T-helper 2 cell treated with Interferon-gamma antibody and Interleukin-4, amounts not matched to agents 5 μg/mL and 100 μg/mL, for 36 hours (primary cell): ENCODE results near the gene POU6F2.

Experiments
- DNase-seq: peaks from one replicate; pipeline ENCODE4 v3.0.0; 2021; ENCODE audit warnings: low spot score
- H3K27ac Mint-ChIP-seq: one replicate; pipeline ENCODE4 v1.8.0; 2021; ENCODE audit warnings: mild to moderate bottlenecking, mixed read lengths
- H3K27me3 Mint-ChIP-seq: one replicate; pipeline ENCODE4 v1.8.0; 2021; ENCODE audit warnings: low read depth, mixed read lengths
- H3K36me3 Mint-ChIP-seq: one replicate; pipeline ENCODE4 v1.8.0; 2021; ENCODE audit warnings: low read depth, mixed read lengths
- H3K4me1 Mint-ChIP-seq: one replicate; pipeline ENCODE4 v1.8.0; 2021; ENCODE audit warnings: low read depth, mixed read lengths
- H3K4me3 Mint-ChIP-seq: one replicate; pipeline ENCODE4 v1.8.0; 2022; ENCODE audit warnings: mild to moderate bottlenecking, moderate library complexity, mixed read lengths
- H3K9me3 Mint-ChIP-seq: one replicate; pipeline ENCODE4 v1.8.0; 2021; ENCODE audit warnings: mixed read lengths

POU6F2 gene

DNA sequence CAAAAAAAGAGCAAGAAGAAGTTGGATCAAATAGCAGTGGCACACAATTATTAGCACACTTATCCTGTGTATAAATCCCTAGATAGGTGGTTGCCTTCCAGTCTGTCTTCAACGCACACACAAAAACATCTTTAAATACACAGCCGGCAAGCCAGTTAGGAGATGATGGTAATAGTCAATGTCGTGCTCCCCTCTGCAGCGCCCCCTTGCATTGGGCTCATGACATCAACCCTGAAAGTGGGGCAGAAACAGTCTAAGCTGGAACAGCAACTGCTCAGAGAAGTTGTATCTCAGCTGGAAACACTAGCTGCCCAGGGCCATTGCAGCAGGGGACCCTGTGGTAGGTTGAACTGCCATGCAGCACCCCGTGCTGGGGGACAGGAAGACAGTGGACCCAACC lies 409.0 kb downstream of the POU6F2 start:
- Mint-ChIP-seq H3K4me1 (no peaks in the 10 kb centered on the region), H3K4me3 (no peak overlapping the region), H3K27ac (no peak overlapping the region), H3K9me3 (no peaks in the 10 kb centered on the region), H3K27me3 (peaks cover 5% of the 10 kb centered on the region), H3K36me3 (no peaks in the 10 kb centered on the region)
- no peak for DNase-seq

DNA sequence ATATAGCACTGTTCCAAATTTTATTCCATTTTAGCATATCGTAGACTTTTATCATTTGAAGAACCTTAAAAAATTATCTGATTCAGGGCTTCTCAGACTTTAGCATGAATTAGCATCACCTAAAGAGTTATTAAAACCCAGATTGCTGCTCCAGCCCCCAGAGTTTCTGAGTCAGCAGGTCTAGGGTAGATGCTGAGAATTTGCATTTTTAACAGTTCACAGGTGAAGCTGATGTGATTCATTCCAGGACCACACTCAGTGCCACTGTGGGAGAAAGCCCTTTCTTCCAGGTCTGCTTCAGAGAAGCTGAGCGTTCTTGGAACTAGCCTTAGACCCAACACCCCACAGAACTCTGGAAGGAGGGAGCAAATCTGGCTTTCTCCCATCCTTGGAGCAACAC lies 414.4 kb downstream of the POU6F2 start:
- no peaks in the 10 kb centered on the region for H3K4me1 Mint-ChIP-seq
- no peaks in the 10 kb centered on the region for H3K9me3 Mint-ChIP-seq
- H3K4me3 Mint-ChIP-seq = no peak overlapping the region
- H3K27me3 Mint-ChIP-seq = peaks cover 2% of the 10 kb centered on the region
- no peak for DNase-seq
- H3K36me3 Mint-ChIP-seq = no peaks in the 10 kb centered on the region
- H3K27ac Mint-ChIP-seq = no peak overlapping the region

DNA sequence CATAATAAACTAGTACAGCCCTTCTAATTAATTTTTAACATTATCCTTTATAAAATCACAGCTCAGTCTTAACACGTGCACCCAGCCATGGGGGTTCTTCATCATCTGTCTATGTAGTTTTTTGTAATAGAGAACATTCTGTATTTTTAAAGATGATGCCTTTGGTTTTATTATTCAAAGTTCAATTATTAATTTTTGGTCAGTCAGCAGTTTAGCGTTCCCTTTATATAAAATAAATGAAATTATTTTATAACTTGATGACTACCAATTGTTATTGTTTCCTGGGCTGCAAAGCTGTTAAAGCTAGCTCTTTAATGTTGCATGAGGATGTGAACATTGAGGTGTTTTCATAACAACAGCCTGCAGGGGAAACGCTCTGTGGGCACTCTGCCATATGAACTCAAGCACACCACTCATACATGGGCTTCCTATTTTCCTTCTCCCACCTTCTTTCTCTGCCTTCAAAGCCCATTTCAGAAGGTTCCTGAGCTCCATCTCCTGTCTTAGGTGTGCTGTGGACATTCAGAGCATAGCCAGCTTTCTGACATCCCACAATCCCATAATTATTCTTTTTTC lies 416.5 kb downstream of the POU6F2 start:
- H3K4me1 Mint-ChIP-seq = no peaks in the 10 kb centered on the region
- H3K27me3 Mint-ChIP-seq = no peaks in the 10 kb centered on the region
- no peak overlapping the region for H3K4me3 Mint-ChIP-seq
- no peaks in the 10 kb centered on the region for H3K36me3 Mint-ChIP-seq
- DNase-seq = no peak
- no peak overlapping the region for H3K27ac Mint-ChIP-seq
- no peaks in the 10 kb centered on the region for H3K9me3 Mint-ChIP-seq

DNA sequence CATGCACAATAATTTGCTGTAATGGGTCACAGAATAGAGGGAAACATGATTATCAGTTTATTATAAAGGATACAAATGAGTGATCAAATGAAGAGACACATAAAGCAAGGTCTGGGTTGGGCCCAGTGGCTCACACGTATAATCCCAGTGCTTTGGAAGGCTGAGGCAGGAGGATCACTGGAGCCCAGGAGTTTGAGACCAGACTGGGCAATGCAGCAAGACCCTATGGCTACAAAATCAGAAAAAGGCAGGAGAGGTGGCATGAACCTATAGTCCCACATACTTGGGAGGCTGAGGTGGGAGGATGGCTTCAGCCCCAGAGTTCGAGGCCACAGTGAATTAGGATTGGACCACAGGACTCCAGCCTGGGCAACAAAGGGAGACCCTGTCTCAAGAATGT lies 421.7 kb downstream of the POU6F2 start:
- H3K4me1 Mint-ChIP-seq = no peaks in the 10 kb centered on the region
- no peak for DNase-seq
- H3K4me3 Mint-ChIP-seq = no peak overlapping the region
- H3K27ac Mint-ChIP-seq = no peak overlapping the region
- no peaks in the 10 kb centered on the region for H3K36me3 Mint-ChIP-seq
- H3K9me3 Mint-ChIP-seq = no peaks in the 10 kb centered on the region
- peaks cover 2% of the 10 kb centered on the region for H3K27me3 Mint-ChIP-seq

DNA sequence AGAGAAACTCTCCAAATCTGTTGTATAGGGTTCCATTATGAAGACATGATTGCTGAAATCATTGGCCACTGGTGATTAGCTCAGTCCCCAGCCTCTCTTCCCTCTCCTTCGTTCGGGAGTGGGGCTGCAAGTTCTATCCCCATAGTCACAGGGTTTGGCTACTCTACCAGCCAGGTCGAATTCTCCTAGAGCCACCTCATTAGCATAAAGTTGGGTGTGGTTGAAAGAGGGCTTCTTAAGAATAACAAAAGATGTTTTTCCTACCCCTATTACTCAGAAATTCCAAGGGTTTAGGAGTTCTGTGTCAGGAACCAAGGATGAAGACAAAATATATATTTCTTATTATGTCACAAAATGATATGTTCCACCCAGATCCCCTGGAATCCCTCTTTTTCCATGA lies 422.3 kb downstream of the POU6F2 start:
- Mint-ChIP-seq H3K27ac (no peak overlapping the region), H3K4me1 (no peaks in the 10 kb centered on the region), H3K36me3 (no peaks in the 10 kb centered on the region), H3K4me3 (no peak overlapping the region), H3K9me3 (no peaks in the 10 kb centered on the region), H3K27me3 (peaks cover 2% of the 10 kb centered on the region)
- no peak for DNase-seq

DNA sequence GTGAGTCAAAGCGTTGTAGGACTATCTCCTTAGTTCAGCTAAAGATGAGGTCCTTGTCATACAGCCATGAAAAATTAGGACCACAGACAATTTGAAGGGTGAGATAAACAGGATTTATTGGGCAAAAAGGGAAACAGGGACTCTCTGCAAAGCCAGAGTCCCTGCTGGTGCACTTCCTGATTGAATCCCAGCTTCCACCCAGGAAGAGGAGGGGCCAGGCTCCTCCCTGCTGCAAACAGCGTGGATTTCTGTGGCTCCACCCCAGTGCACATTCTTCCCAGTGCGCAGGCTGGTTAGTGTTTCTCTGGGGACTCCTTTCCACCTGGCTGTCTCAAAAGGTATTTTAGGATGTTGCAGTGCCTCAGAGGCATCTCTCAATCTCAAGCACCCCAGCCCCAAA lies 423.1 kb downstream of the POU6F2 start:
- no peaks in the 10 kb centered on the region for H3K4me1 Mint-ChIP-seq
- H3K9me3 Mint-ChIP-seq = no peaks in the 10 kb centered on the region
- H3K36me3 Mint-ChIP-seq = no peaks in the 10 kb centered on the region
- H3K4me3 Mint-ChIP-seq = no peak overlapping the region
- no peak overlapping the region for H3K27ac Mint-ChIP-seq
- peaks cover 2% of the 10 kb centered on the region for H3K27me3 Mint-ChIP-seq
- DNase-seq = no peak

DNA sequence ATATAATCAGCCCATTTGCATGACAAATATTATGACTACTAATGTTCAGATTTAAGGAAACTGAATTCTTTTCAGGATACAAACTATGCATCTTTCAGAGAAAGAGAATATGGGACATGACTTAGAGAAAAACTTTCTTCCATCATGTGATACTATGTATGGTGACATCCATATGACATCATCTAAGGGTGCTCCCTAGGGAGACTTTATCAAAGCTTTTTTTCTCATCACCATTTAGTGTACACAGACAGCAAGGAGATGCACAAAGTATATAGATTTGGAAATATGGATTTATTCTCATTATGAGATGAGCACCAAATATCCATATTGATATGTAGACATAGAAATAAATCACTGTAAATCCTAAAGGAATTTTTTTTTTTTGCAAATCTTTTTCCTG lies 424.3 kb downstream of the POU6F2 start:
- DNase-seq = no peak
- no peaks in the 10 kb centered on the region for H3K4me1 Mint-ChIP-seq
- no peaks in the 10 kb centered on the region for H3K36me3 Mint-ChIP-seq
- H3K9me3 Mint-ChIP-seq = no peaks in the 10 kb centered on the region
- peaks cover 5% of the 10 kb centered on the region for H3K27me3 Mint-ChIP-seq
- H3K27ac Mint-ChIP-seq = no peak overlapping the region
- no peak overlapping the region for H3K4me3 Mint-ChIP-seq

DNA sequence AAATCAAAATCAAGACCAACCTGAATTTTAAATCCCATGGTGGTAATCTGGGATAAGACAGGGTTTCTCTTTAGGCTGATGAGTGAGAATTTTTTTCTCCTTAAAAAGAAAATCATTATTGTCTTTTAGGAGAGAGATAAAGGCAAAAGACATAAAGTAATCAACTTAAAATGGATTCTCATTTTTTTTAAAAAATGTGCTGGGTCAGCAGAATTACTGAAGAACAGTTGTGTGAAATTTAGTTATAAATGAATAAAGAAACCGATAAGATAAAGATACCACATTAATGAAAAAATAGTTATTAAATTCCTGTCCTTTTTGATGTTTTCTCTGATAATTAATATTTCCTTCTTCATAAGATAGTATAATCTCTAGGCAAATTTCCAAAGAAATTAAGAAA lies 427.2 kb downstream of the POU6F2 start:
- no peak overlapping the region for H3K4me3 Mint-ChIP-seq
- peaks cover 9% of the 10 kb centered on the region for H3K27me3 Mint-ChIP-seq
- no peak for DNase-seq
- H3K27ac Mint-ChIP-seq = no peak overlapping the region
- no peaks in the 10 kb centered on the region for H3K36me3 Mint-ChIP-seq
- no peaks in the 10 kb centered on the region for H3K9me3 Mint-ChIP-seq
- H3K4me1 Mint-ChIP-seq = no peaks in the 10 kb centered on the region

DNA sequence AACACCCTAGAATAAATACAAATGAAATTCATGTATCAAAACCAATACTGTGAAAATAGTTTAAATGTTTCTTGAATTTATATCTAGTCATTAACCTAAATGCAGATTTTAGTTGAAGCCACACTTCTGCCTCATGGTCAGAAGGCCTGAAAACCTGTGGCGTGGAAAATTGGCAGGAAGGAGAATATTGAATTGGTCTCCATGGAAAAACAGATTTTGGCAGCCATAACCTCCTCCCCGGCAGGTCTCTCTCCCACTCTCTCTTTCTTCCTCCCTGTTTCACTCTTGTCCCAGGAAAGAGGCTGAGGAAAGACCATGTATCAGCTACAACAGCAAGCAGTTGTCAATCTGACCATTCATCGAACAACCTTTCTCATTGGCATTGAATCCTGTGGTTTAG lies 427.9 kb downstream of the POU6F2 start:
- Mint-ChIP-seq H3K27me3 (peaks cover 9% of the 10 kb centered on the region), H3K4me3 (no peak overlapping the region), H3K27ac (no peak overlapping the region), H3K9me3 (no peaks in the 10 kb centered on the region), H3K36me3 (no peaks in the 10 kb centered on the region), H3K4me1 (no peaks in the 10 kb centered on the region)
- no peak for DNase-seq

DNA sequence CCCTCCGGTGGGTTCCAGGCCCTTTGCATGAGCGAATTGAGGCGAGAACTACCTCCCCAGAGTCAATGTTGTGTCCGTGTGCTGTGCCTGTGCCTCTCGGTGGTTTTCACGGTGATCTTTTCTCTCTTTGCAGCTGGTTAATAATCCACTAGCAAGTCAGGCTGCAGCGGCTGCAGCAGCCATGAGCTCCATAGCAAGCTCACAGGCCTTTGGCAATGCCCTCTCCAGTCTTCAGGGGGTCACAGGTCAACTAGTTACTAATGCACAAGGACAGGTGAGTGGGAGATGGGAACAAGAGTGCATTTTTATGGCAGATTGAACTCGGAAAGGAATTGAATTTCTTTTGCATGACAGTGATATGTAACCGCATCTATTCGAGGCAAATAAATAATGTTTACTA lies 428.8 kb downstream of the POU6F2 start:
- H3K4me3 Mint-ChIP-seq = no peak overlapping the region
- no peaks in the 10 kb centered on the region for H3K4me1 Mint-ChIP-seq
- no peaks in the 10 kb centered on the region for H3K9me3 Mint-ChIP-seq
- no peak overlapping the region for H3K27ac Mint-ChIP-seq
- H3K36me3 Mint-ChIP-seq = no peaks in the 10 kb centered on the region
- DNase-seq = no peak
- peaks cover 17% of the 10 kb centered on the region for H3K27me3 Mint-ChIP-seq

DNA sequence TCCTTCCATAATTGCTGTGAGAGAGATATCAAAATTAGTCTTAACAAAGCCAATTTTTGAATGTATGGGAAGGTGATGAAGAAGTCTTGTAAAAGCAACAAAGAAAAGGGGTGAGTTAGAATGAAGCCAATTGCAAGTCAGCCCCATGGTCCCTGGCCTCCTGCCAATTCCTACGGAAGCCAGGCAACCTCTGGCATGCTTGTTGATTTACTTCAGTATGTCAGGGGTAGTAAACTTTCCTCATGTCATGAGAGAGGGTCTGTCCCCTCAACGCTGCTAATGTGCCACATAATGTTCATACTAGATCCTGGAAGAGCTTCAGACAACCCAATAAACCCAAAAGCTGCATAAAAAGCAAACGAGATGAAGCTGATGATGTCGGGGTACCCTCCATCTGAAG lies 429.4 kb downstream of the POU6F2 start:
- no peak for DNase-seq
- H3K27me3 Mint-ChIP-seq = peaks cover 18% of the 10 kb centered on the region
- H3K4me1 Mint-ChIP-seq = no peaks in the 10 kb centered on the region
- no peak overlapping the region for H3K27ac Mint-ChIP-seq
- no peak overlapping the region for H3K4me3 Mint-ChIP-seq
- H3K9me3 Mint-ChIP-seq = no peaks in the 10 kb centered on the region
- H3K36me3 Mint-ChIP-seq = no peaks in the 10 kb centered on the region

DNA sequence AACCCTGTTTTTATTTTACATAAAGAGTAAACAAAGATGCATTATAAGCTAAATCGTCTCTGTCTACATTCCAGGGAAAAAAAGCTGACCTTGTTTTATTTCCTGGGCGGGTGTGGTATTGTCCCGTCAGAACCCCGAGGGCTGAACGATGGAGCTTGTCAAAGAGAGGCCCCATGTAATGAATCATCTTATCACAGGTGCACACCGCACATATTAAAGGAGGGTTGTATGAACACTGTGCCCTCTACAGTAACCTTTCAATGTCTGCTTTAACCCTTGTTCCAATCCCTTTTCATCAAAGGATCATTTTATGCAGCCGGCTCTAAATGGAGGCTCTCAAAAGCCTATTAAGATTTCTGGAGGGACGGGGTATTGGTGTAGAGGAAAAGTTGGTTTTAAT lies 430.0 kb downstream of the POU6F2 start:
- Mint-ChIP-seq H3K27ac (no peak overlapping the region), H3K9me3 (no peaks in the 10 kb centered on the region), H3K4me1 (no peaks in the 10 kb centered on the region), H3K27me3 (peaks cover 20% of the 10 kb centered on the region), H3K36me3 (no peaks in the 10 kb centered on the region), H3K4me3 (no peak overlapping the region)
- no peak for DNase-seq

DNA sequence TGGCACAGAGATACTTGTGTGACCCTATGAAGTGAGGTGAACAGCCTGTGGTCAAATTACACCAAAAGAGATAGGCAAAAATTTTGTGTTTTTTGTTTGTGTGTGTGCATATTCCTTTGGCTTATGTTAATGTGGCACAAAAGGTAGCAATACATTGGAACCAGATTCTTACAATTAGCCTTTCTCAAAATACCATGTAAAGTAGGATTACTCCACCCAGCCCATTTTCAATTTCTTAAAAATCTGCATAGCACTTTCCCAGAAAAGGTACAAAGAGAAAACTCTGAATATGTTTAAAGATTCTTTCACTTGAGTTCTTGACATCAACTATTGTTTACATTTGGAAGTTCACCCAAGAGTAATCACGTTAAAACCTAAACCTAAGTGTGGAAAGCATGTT lies 431.2 kb downstream of the POU6F2 start:
- Mint-ChIP-seq H3K4me3 (no peak overlapping the region), H3K4me1 (peaks cover under 1% of the 10 kb centered on the region), H3K27ac (no peak overlapping the region), H3K9me3 (no peaks in the 10 kb centered on the region), H3K36me3 (no peaks in the 10 kb centered on the region), H3K27me3 (peaks cover 24% of the 10 kb centered on the region)
- no peak for DNase-seq

DNA sequence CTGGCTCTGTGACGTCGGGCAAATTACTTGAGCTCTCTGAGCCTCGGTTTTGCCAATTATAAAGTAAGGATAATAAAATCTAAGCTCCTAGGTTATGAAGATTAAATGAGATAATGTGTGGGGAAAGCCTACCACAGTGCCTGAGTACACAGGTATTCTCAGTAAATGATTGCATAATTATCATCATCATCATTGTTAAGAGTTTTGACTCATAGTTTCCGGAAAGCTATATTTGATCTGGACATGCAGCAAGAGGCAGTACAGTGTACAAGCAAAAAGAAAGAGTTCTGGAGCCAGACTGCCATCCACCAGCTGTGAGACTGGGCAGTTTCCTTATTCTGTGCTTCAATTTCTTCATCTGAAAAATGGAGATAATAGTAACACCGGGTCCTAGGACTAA lies 432.9 kb downstream of the POU6F2 start:
- H3K9me3 Mint-ChIP-seq = no peaks in the 10 kb centered on the region

DNA sequence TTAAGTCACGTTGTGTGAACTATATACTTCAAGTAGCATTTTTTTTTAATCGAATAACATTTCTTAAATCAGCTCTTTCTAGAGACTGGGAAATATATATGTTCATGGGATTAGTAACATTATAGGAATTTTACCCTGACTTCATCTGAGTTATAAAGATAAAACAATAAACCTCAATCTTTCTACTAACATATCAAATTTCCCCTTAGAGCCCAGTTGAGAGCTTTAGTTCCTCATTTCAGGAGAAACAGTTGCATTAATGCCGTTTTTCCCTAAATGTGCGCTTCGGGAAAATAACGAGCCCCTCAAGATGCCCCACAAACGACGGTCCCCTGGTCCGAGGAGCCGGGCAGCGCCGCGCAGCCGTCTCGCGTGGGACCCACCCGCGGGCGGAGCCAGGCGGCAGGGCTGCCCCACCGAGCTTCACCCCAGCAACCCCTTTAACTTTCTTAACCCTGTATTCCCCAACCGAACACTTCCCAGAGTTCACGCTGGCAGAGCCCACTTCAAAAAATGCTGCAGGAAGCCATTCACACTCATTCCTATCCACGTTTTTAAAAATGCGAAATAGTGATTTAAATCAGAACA lies 436.0 kb downstream of the POU6F2 start:
- Mint-ChIP-seq H3K4me1 (peaks cover 4% of the 10 kb centered on the region), H3K4me3 (peak overlapping the region; percentile 69), H3K27ac (no peak overlapping the region), H3K9me3 (no peaks in the 10 kb centered on the region), H3K27me3 (peaks cover 49% of the 10 kb centered on the region), H3K36me3 (no peaks in the 10 kb centered on the region)
- no peak for DNase-seq

More for the DNA sequence above, 432.9 kb downstream of the POU6F2 start:
- H3K4me1 Mint-ChIP-seq = peaks cover 4% of the 10 kb centered on the region
- H3K36me3 Mint-ChIP-seq = no peaks in the 10 kb centered on the region
- no peak overlapping the region for H3K4me3 Mint-ChIP-seq
- no peak overlapping the region for H3K27ac Mint-ChIP-seq
- H3K27me3 Mint-ChIP-seq = peaks cover 33% of the 10 kb centered on the region
- DNase-seq = no peak
